Fibroblast of the aortic adventitia (primary cell): ENCODE data around the gene FAM81A. TPM values are rescaled to one million over a fixed set of nuclear protein-coding genes. Genes with fewer than 3 reads are reported as not detected.
"Not testable (repeated sequence)": the region's sequence is repeated elsewhere in the genome, so short reads cannot be mapped to it uniquely, and the experiment has no call there.

Experiments
- DNase-seq: peaks from one replicate; pipeline ENCODE4 v3.0.0-alpha.2; 2010; ENCODE audit warnings: low read depth
- H3K4me3 ChIP-seq: 2 replicates; pipeline ENCODE4 v1.5.1; 2011; ENCODE audit warnings: low read depth, mild to moderate bottlenecking, control low read depth, low read length, moderate library complexity
- total RNA-seq: library from RNA; depleted of rRNA; stranded (reverse); fragments of >200 nt; gene quantifications from 2 replicates; pipeline ENCODE4 v1.2.3, GENCODE V29; 2012; ENCODE audit warnings: low replicate concordance
- TF ChIP-seq, protein P1 (sequence below): IDR thresholded peaks from 2 replicates; pipeline ENCODE4 v1.5.1; 2011; ENCODE audit warnings: mild to moderate bottlenecking, low read length, control low read depth, inconsistent platforms; ENCODE audit not compliant: insufficient read depth

Gene FAM81A
- total RNA-seq, 1 donor: 0.81 TPM

DNA sequence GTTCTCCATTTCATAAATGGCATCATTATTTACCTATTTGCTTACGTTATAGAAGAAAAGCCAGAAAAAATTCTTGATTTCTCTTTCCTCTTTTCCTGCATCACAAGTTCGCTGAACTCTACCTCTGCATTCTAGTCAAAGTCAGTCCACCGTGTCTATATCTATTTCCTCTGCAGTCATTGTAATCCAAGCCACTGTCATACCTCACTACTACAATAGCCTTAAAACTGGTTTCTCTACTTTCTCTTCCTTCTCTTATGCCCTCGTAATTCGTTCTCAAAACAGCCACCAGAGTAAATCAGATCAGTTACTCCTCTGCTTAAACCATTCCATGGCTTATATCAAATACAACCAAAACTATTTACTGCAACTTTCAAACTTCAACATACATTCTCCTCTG is 13.4 kb upstream of the FAM81A start:
- TF ChIP-seq, protein P1, sequence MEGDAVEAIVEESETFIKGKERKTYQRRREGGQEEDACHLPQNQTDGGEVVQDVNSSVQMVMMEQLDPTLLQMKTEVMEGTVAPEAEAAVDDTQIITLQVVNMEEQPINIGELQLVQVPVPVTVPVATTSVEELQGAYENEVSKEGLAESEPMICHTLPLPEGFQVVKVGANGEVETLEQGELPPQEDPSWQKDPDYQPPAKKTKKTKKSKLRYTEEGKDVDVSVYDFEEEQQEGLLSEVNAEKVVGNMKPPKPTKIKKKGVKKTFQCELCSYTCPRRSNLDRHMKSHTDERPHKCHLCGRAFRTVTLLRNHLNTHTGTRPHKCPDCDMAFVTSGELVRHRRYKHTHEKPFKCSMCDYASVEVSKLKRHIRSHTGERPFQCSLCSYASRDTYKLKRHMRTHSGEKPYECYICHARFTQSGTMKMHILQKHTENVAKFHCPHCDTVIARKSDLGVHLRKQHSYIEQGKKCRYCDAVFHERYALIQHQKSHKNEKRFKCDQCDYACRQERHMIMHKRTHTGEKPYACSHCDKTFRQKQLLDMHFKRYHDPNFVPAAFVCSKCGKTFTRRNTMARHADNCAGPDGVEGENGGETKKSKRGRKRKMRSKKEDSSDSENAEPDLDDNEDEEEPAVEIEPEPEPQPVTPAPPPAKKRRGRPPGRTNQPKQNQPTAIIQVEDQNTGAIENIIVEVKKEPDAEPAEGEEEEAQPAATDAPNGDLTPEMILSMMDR: no peak
- no peak overlapping the region for H3K4me3 ChIP-seq
- DNase-seq: no peak

GRCh38 chr15:59428898-59429297 is 9.1 kb upstream of the FAM81A start:
- not testable (repeated sequence) for DNase-seq, H3K4me3 ChIP-seq

GRCh38 chr15:59432389-59432788 is 5.6 kb upstream of the FAM81A start:
- TF ChIP-seq, protein P1: no peak
- no peak overlapping the region for H3K4me3 ChIP-seq
- DNase-seq: no peak

GRCh38 chr15:59434481-59434880 is 3.5 kb upstream of the FAM81A start:
- no peak for DNase-seq
- TF ChIP-seq, protein P1: no peak
- no peak overlapping the region for H3K4me3 ChIP-seq

DNA sequence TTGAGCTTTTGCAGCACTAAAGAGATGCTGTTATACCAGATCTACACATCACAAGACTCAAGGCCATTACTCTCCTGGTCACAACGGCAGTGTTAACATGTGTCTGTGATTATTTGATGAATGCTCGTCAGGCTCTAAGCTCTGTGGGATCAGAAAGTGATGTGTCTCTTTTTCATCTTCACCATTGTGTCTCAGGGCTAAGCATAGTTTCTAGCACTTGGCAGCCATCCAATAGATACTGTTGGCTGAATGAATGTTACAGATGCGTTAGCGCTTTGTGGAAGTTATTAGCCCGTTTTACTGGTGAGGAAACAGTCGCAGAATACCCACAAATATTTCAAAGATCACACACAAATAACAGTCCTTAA is 1.2 kb upstream of the FAM81A start:
- peak; percentile 19 for DNase-seq
- TF ChIP-seq, protein P1: no peak
- H3K4me3 ChIP-seq: no peak overlapping the region

- TF ChIP-seq, protein P1: no peak
- peak overlapping the region; percentile 66 for H3K4me3 ChIP-seq
- DNase-seq: no peak
Observed at GRCh38 chr15:59437142-59437816, 707 bp upstream of the FAM81A start.

DNA sequence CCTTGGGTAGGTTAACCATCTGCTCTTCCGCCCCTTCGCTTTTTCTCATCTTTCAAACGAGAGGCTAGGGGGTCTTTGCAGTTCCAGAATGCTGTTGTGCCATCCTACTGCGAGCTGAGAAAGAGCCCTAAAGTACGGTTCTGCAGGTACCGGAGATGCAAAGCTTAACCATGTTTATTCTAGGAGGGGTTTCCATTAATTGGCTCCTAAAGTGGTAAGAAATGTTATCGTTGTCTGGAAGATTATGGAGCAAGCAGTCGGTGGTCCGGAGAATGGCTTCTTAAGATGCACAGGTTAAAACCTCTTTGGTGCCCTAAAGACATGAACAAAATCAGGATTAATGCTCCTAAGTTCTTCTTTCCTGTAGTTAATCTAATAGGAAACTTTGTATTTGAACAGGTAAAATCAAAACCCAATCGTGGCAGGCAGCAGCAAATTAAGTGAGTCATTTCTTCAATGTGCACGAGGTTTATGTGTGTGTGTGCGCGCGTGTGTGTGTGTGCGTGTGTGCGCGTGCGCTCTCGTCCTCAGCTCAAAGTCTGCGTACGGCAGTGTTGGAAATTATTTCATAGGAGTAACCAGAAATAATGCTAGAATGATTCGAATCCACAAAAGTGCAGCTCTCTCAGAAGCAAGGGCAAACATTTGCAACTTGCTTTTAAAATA is 772 bp downstream of the FAM81A start:
- peak overlapping the region; percentile 60 for H3K4me3 ChIP-seq
- peak; percentile 55 for DNase-seq
- TF ChIP-seq, protein P1: no peak
